GM15510 (cell line): ENCODE measurements around the gene CYP4F22.

Experiments
- POLR2A ChIP-seq: IDR thresholded peaks from 3 replicates; pipeline ENCODE4 v1.6.1; 2011; ENCODE audit warnings: borderline replicate concordance; ENCODE audit not compliant: insufficient read length; ENCODE audit errors: extremely low read depth

The CYP4F22 gene

GRCh38 chr19:15508035-15508710 is at the start of gene CYP4F22:
Gene CYP4F22, plus strand, starts transcription at chr19:15508525. Its CDS starts 16,812 bp downstream, at chr19:15525337.
- no peak for TF ChIP-seq POLR2A

GRCh38 chr19:15461694-15462093 is 46.6 kb upstream of the CYP4F22 start:
- no peak for TF ChIP-seq POLR2A

GRCh38 chr19:15463861-15464371 is 44.4 kb upstream of the CYP4F22 start:
- peak; percentile 64 for TF ChIP-seq POLR2A

GRCh38 chr19:15464394-15465385 is 43.6 kb upstream of the CYP4F22 start, which contains the start of gene RASAL3:
Gene RASAL3, minus strand, starts transcription at chr19:15464544. Its CDS starts 186 bp downstream, at chr19:15464358.
- peak; percentile 70 for TF ChIP-seq POLR2A

- TF ChIP-seq POLR2A: no peak
Measured at GRCh38 chr19:15466851-15467733, 41.2 kb upstream of the CYP4F22 start.

- TF ChIP-seq POLR2A: no peak
Measured at GRCh38 chr19:15467734-15468214, 40.6 kb upstream of the CYP4F22 start.

- no peak for TF ChIP-seq POLR2A
Measured at GRCh38 chr19:15468675-15469512, 39.4 kb upstream of the CYP4F22 start.

GRCh38 chr19:15469513-15470297 is 38.6 kb upstream of the CYP4F22 start:
- TF ChIP-seq POLR2A: no peak

GRCh38 chr19:15471639-15472101 is 36.7 kb upstream of the CYP4F22 start:
- TF ChIP-seq POLR2A: no peak

GRCh38 chr19:15475169-15475568 is 33.2 kb upstream of the CYP4F22 start:
- TF ChIP-seq POLR2A: no peak

GRCh38 chr19:15475611-15476010 is 32.7 kb upstream of the CYP4F22 start:
- TF ChIP-seq POLR2A: no peak

GRCh38 chr19:15476325-15476724 is 32.0 kb upstream of the CYP4F22 start:
- no peak for TF ChIP-seq POLR2A
